COR-L47 (cell line): Measurements from ENCODE around the gene USP51.
"Not testable (repeated sequence)": the region's sequence is repeated elsewhere in the genome, so short reads cannot be mapped to it uniquely, and the experiment has no call there.

Experiments
- DNase-seq: peaks from one replicate; lab custom pipeline; 2025; lab: John Stamatoyannopoulos, UW

Gene USP51

DNA sequence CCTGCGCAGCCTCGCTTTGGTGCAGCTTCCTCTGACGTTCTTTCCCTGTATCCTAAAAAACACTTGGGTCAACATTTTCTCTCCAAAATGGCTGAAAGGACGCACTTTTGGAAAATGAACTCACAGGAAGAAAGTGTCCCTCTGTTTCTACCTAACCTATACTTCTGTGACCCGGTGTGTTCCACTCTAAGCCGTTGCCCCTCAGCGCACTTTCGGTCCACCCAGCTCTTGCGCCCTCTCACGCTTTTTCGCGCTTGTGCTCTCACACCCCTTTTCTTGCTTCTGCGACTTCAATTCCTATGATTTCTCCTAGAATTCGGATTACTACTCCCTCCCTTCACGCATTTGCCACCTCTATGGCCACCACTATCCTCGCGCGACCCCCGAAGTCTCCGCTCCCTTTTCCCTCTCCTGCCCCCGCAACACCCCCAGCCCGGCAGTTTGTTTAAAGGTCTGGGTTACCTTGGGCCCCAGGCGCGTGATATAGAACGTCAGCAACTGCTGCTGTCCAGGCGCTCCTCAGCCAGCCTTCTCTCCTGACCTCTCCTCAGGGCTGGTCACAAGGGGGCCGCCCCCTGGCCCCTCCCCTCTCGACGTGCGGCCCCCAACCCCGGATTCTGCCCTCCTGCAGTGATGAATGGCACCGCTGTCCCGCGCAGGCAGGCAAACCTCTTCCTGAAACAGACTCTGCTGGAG is at the start of gene USP51:
USP51 (minus strand) TSS at position 535 of the 696 bp plus-strand sequence. CDS start 909 bp downstream, outside the sequence.
- no peak for DNase-seq

DNA sequence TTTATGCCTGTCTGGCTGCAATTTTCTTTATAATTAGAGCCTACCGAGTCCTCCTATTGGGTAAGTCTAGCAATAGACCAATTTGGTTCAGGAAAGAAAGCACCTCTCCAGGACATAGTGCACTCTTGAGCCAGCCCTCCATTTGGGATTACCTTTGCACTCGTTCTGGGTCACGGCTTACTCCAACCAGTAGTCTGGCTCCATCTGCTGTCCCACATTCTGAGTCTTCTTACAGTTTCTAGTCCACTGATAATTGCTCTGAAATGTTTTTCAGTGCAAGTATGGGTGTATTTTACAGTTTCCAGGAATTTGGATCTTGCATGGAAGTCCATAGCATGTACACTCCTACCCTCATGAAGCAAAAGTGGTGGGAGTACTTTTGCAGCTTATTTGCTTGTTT is 34.8 kb upstream of the USP51 start:
- DNase-seq, result no peak

DNA sequence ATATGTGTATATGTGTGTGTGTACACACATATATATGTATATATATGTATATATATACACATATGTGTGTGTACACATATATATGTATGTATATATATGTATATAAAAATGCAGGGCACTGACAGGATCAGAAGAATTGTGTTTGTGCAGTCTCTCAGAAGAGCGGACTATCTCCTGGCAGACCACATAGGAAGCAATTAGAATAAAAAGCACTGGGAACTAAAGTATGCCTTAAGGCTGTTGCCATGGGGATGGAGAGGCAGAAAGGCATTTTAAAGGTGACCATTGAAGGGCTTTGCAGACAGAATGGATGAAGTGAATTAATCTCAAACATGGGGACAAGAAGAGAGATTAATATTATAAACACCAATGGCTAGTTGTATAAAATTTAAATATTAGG is 33.7 kb upstream of the USP51 start:
- no peak for DNase-seq

DNA sequence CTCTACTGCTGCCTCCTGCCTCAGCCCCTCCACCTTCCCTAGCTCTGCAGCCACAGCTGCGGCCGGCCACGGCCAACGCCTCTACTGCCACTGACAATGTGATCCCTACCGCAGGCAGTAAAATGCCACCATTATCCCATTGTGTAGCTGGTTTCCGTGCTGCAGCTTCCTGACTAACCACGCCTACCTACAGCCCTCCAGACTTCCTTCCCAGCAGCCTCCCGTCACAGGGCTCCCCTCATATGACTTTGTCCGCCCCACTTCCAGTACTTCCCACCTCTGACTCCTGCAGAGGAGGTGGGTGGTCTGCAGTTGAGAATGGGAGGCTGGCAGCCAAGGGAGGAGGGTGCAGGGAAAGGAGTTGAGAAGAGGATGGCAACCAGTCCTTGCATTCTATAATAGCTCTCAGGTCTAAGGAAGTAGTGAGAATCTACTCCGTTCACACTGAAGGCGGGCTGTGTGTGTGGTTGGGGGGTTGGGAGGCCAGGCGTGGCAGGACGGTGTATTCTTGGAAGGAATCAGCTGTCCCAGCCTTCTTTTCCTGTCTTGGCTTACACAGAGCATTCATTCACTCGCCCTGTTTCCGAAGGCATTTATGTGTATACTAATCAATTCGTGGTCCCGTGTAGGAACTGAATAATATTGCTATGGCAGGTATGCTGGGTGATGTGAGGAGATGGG is 33.1 kb upstream of the USP51 start:
- DNase-seq, result no peak

GRCh38 chrX:55521687-55522086 is 32.0 kb upstream of the USP51 start:
- DNase-seq, result no peak

DNA sequence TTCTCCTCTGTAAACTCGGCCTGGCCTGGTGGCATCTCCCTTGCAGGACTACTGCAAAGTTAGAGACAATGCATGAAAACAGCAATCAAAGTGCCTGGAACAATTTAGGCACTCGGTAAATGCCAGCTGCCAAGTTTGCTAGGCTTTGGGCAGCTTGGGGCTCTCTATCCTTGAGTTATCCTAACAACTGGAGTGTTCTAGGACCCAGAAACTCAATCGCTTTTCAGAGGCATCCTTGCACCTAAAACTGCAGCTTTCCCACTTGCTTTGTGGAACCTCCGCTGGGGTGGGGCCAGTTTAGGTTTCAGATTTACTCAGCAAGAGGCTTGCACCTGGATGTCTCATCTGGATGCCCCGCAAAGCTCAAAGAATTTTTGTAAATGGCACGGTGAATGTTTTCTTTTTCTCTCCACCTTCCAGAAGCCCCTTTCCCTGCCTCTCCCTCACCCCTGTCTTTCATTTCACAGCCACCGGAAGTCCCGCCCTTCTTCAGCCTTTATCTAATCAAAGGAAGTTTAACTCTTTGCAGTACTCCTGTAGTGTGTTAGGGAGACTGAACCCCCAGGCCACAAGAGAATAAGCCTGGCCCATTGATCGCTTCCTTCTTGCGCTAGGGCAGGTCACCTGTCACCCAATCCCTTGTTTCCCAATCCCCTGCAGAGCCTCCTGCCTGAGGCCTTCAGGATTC is 27.3 kb upstream of the USP51 start:
- DNase-seq, result not testable (repeated sequence)

DNA sequence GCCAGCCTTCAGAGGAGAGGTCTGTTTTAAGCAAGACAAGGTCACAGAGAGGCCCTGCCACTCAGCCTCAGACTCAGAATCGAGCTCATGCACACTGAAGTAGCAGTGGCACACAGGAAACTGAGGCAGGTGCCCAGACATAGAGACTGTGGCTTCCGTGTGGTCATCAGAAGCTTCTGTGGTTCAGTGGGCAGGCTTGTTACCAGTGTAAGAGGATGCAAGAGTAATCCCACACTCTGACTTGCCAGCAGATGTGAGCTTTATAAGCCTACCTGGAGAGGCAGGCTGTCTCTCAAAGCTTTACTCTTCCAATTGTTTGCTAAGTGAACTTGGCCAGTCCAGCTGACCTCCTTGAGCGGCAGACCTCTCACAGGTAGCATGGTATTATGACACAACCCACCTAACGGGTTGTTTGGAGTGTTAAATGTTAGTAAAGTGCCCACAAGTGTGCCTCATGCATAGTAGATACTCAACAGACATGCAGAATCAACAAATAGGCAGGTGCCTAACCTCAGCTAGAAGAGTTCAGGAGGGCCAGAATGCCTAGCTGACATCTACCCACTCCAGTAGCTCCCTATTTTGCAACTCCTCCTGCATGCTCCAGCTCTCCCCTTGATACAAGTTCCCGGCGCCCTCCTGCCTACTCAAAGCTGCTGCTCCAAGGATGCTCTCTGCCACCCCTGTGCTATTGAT is 23.5 kb upstream of the USP51 start:
- DNase-seq, result not testable (repeated sequence)

DNA sequence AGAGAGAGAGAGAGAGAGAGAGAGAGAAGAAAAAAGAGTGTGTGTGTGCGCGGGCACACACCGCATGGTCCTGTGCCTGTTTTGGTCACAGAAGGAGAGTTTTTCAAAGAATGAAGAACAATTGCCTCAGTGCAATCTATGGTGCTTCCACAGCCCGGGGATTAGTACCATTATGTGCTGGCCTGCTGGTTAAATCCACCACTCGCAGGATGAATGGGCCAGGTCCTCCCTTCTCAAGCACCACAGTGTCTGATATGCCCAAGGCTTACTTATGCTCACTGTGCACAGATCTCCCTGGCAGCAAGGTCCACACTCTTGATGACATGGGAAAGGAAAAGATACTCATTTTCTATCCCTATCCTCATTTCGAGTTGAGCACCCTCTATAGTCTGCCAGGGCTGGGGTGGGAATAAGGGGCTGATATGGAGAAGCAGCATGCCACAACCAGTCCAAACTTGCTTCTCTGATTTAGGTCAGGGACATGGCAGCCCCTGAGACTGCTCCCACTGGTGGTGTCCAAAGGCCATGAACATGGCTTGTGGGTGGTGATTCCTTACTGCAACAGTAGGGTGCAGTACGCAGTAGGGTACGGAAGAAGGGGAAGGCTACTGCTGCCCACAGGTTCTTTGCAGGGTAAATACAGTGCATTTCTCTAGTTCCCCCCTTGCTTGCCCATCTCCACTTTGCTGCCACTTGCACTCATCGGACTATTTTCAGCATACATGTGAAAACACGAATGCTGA is 18.9 kb upstream of the USP51 start:
- not testable (repeated sequence) for DNase-seq

DNA sequence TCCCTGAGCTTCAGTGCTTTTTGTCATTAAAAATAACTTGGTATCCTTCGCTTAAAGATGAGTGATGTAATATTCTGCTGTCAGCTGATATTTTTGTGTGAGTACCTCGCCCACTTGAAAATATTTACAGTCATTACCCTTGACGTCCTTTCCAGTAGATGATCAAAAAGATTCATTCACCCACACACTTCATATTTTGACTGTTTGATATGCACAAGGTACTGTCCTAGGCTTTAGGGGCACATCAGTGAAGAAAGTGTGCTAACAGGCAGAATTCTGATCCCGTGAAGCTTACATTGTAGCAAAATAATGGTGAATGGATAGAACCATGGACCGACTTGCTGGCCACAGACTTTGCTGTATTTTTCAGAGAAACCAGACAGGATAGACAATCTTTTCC is 18.1 kb upstream of the USP51 start:
- not testable (repeated sequence) for DNase-seq

- not testable (repeated sequence) for DNase-seq
Measured at GRCh38 chrX:55507010-55507409, 17.4 kb upstream of the USP51 start.

DNA sequence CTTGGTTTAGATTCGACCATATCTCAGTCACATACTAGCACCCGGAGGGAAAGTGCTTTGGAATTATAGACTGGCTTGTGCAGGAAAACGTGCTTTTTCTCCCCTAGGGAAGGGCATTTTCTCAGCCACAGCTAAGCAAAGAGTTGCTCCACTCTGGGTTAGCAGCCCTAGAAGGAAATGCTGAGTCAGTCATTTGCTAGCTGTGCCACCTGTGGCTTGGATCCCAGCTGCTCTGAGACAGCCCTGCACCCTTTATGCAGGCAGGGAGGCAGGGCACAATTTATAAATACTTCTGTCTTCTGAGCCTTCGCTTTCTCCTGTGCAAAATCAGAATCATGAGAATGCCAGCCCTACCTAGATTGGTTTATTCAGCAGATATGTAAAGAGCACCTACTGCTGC is 1.3 kb upstream of the USP51 start:
- DNase-seq, result no peak

DNA sequence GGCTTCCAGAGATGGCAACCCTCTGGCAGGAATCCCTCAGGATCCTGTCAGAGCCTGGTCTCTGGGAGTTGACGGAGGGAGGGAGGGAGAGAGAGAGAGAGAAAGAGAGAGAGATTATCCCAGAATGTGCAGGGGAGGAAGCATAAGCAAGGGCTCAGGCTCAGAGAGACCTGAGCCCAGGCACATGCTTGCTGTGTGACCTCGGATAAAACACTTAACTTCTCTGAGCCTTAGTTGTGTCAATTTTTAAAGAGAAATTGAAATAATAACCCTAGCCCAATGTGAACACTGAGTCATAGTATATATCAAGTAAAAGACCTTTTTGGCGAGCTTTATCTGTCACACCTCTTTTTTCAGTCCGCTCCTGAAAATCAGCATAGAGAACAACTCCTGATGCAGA is 473 bp upstream of the USP51 start:
- no peak for DNase-seq

- no peak for DNase-seq
Measured at GRCh38 chrX:55488593-55489313, 895 bp downstream of the USP51 start.

DNA sequence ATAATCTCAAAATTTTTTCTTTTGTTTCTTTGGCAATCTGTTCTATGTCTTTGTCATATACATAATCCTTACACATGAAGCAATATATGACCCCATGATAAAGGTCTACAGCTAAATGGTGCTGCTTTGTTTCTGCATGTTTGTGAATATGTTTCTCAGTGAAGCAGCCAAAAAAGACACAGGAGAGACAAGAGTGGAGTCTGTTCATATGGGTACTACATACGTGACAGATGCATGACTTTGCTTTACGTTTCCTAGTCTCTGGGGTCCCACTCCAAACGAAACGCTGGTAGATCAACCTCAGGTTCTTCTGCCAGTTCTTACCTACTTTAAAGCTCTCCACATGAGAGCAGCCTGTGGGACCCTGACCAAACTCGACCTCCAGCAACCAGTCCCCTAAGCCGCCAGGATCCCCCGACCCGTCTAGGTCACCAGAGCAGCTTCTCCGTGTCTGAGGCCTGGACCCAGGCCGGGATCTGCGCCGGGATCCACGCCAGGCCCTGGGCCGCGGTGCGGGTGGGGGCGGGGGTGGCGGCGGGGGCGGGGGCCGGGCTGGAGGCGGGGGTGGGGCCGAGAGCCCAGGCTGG is 1.5 kb downstream of the USP51 start:
- no peak for DNase-seq

DNA sequence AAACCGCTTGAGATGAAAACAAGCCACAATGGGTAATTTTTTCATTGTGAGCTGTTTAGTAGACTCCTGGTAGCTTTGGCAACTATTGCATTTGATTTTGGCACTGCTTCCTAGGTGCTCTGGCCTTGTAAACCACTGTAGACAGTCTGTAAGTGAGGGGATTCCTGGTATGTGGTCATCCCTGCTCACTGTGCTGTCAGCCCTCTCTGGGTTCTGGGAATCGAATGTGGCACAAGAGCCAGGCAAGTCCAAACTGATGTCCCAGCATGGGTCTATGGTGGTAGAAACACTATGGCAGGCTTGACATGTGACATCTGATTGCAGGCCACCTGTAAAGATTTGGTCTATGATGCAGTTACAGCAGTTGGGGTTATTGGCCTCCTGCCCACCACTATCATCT is 2.5 kb downstream of the USP51 start:
- no peak for DNase-seq

GRCh38 chrX:55486736-55487135 is 2.9 kb downstream of the USP51 start:
- DNase-seq, result no peak

DNA sequence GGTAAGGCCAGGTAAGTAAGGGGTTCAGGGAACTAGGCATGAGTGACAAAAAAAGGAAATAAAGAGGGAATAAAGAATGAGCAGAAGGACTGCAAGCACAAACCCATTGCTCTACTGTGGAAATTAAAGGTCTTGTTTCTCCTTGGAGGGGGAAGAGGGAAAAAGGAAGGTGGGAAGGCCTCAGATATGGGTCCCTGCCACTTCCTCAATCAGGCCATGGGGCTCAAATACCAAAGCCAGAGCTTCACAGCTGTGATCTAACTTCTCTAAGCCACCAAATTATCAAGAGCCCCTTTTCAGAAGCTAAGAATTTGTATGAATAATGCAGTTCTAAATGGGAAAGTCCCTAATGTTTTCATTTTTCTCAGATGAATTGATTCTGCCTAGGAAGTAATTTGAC is 4.7 kb downstream of the USP51 start:
- DNase-seq, result no peak

DNA sequence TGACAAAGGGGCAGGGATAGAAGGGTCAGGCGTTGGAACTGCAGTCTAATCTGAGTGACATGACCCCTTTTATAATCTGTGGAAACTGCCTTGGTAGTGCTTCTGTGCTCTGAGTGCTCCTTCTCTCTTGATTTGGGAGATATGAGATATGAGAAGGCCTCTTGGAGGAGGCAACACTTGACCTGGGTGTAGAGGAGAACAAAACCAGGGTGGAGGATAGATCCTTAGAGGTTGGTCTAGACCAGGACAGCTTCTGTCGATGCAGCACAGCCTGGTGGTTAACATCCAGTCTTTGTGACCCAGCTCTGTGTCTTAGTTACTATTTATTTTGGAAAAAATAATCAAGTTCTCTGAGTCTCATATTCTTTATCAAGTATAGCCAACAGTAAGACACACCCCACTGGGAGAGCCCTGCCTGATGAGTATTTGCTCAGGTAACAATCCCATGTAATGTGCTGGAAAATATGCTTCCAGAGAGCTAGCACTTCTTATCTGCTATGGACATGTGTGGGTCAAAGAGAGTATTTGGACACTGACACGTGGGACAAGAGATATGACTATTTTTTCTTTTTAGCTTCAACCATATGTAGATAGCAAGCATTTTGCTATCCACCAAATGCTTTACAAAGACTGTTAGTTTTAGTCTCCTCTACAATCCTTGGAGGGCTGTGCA is 9.1 kb downstream of the USP51 start:
- DNase-seq, result no peak

- not testable (repeated sequence) for DNase-seq
Measured at GRCh38 chrX:55479956-55480355, 9.7 kb downstream of the USP51 start.

DNA sequence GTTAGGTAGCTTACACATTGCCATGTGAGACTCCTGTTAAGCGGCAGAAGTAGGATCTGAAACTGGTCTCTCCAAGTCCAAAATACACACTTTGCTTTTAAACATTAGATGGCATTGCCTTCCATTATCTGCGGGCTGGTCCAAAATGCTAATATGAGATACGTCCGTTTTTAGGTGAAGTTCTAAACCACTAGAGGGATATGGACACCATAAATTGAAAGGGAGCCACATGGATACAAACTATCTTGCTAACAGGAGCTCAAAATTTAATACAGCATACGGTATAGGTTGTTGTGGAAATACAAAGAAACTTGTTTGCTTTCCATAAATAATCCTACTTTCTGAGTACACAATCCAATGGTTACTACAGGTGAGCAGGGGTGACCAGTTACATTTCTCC is 23.9 kb downstream of the USP51 start:
- DNase-seq, result not testable (repeated sequence)
